ENCODE data around the gene GREB1.

- TF ChIP-seq CTCF (IDR thresholded peaks at IDR 0.05) (no peak), EZH2 (IDR thresholded peaks at IDR 0.05; ENCODE audit: borderline replicate concordance, insufficient read depth, low read depth, low read length, poor library complexity, severe bottlenecking) (no peak)
These were observed 34.6 kb upstream of the GREB1 start for GRCh38 chr2:11499081-11499743.

Measured in B cell (primary cell).